Measurements from ENCODE around the gene BRAT1. TPM values are rescaled to one million over a fixed set of nuclear protein-coding genes. Genes with fewer than 3 reads are reported as not detected.

Gene BRAT1
- total RNA-seq, 1 donor from 2014 or later, result 30.5 TPM

DNA sequence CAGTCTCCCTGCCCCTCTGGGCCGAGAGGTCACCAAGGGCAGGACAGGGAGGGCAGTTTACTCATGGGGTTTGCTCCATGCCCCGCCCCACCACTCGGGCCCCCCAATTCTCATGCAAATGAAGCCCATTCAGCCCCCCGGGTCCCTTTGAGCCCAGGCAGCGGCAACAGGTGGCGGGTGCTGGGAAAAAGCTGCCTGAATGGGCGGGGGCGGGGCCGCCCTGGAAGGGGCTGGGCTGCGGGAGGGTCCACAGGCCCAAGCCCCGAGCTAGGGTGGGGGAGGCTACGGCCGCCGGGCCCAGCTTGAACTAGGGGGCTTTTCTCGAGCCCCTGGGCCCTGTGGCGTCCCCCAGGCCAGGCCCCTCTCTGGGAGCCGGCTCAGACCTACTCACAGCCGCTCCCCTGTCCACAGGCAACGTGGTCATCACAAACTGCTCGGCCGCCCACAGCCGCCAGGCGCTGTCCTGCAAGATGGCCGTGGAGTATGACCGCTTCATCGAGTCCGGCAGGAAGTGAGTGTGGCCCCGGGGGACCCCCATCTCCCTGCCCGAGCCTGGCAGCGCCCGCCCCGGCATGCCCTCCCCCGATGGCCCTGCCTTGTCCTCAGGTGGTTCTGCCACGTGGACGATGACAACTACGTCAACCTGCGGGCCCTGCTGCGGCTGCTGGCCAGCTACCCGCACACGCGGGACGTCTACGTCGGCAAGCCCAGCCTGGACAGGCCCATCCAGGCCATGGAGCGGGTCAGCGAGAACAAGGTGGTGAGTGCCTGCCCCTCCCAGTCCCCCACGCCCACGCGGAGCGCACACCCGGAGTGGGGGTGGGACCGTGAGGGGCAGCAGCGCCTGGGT lies 30.3 kb downstream of the BRAT1 start:
- Mint-ChIP-seq H3K27ac (ENCODE audit: unreplicated experiment) (no peak overlapping the region), H3K36me3 (ENCODE audit: unreplicated experiment) (no peaks in the 10 kb centered on the region), H3K9me3 (ENCODE audit: unreplicated experiment) (peaks cover 5% of the 10 kb centered on the region), H3K27me3 (ENCODE audit: unreplicated experiment) (peaks cover 10% of the 10 kb centered on the region), H3K4me1 (ENCODE audit: low read depth, unreplicated experiment) (peaks cover 9% of the 10 kb centered on the region), H3K4me3 (ENCODE audit: unreplicated experiment) (no peak overlapping the region)
- TF ChIP-seq, protein P1, sequence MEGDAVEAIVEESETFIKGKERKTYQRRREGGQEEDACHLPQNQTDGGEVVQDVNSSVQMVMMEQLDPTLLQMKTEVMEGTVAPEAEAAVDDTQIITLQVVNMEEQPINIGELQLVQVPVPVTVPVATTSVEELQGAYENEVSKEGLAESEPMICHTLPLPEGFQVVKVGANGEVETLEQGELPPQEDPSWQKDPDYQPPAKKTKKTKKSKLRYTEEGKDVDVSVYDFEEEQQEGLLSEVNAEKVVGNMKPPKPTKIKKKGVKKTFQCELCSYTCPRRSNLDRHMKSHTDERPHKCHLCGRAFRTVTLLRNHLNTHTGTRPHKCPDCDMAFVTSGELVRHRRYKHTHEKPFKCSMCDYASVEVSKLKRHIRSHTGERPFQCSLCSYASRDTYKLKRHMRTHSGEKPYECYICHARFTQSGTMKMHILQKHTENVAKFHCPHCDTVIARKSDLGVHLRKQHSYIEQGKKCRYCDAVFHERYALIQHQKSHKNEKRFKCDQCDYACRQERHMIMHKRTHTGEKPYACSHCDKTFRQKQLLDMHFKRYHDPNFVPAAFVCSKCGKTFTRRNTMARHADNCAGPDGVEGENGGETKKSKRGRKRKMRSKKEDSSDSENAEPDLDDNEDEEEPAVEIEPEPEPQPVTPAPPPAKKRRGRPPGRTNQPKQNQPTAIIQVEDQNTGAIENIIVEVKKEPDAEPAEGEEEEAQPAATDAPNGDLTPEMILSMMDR (IDR thresholded peaks at IDR 0.05; ENCODE audit: partially characterized antibody, unreplicated experiment), result no peak
- no peak for DNase-seq

DNA sequence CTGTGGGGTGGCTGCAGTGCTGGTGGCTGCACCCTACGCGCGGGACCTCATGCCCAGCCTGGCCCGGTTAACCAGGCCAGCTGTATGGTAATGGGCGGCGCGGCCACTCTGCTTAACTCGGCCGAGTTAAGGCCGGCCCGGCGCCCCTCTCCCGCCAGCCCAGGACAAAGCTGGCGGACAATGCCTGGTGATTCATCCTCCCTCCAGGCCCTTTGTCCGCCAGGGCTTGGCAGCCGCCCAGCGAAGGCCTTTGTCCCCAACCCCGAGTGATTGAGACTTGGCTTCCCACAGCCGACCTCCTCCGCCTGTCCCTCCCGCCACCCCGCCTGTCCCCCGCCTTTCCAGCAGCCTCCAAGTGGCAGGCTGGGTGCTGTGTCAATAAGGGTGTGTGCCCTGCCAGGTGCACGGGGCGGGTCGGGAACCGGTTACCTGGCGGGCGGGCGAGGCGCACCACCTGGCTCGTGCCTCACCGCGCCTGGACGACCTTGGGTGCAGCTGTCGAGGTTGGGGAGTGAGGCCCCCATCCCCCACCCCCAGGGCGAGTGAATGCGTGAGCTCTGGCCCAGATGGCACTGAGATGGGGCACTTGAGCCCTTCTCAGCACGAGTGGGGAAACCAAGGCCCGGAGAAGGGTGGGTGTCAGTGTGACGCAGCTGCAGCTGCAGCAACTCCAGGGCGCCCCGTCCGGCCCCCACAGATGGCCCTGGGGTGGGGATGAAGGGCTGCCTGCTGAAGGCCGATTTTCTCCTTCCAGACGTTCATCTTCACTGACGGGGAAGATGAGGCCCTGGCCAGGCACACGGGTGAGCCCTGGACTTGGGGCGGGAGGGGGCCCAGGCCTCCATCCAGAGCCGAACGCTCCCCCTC lies 31.1 kb downstream of the BRAT1 start:
- DNase-seq, result peak; percentile 52
- Mint-ChIP-seq H3K36me3 (ENCODE audit: unreplicated experiment) (no peaks in the 10 kb centered on the region), H3K27ac (ENCODE audit: unreplicated experiment) (no peak overlapping the region), H3K4me1 (ENCODE audit: low read depth, unreplicated experiment) (peaks cover 9% of the 10 kb centered on the region), H3K9me3 (ENCODE audit: unreplicated experiment) (peaks cover 5% of the 10 kb centered on the region), H3K27me3 (ENCODE audit: unreplicated experiment) (peaks cover 11% of the 10 kb centered on the region), H3K4me3 (ENCODE audit: unreplicated experiment) (no peak overlapping the region)
- TF ChIP-seq, protein P1 (IDR thresholded peaks at IDR 0.05; ENCODE audit: partially characterized antibody, unreplicated experiment), result no peak

DNA sequence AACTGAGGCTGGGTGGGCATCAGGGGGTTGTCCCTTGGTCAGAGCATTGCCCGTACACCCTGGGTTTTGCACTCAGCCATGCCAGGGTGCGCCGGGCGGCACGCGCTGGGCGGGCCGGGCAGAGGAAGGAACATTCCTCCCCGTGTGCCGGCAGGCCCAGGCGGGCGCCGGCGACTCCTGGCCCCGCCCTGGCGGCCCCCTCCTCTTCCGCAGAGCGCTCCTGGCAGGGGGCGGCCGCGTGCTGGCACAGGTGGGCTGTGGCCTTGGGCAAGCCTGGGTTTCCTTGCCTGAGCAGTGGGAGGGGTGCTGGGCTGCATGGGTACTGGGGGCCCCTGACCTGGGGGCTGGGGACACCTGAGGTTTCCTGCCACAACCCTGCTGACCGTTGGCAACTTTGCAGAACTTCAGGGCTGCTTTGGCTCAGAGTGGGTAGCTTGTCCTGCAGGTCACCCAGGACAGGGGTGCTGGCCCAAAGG lies 31.8 kb downstream of the BRAT1 start:
- H3K4me1 Mint-ChIP-seq (ENCODE audit: low read depth, unreplicated experiment), result peaks cover 9% of the 10 kb centered on the region
- H3K27me3 Mint-ChIP-seq (ENCODE audit: unreplicated experiment), result peaks cover 12% of the 10 kb centered on the region
- TF ChIP-seq, protein P1 (IDR thresholded peaks at IDR 0.05; ENCODE audit: partially characterized antibody, unreplicated experiment), result no peak
- peaks cover 7% of the 10 kb centered on the region for H3K9me3 Mint-ChIP-seq (ENCODE audit: unreplicated experiment)
- no peaks in the 10 kb centered on the region for H3K36me3 Mint-ChIP-seq (ENCODE audit: unreplicated experiment)
- no peak for DNase-seq
- peak overlapping the region; percentile 66 for H3K27ac Mint-ChIP-seq (ENCODE audit: unreplicated experiment)
- H3K4me3 Mint-ChIP-seq (ENCODE audit: unreplicated experiment), result peak overlapping the region; percentile 81

DNA sequence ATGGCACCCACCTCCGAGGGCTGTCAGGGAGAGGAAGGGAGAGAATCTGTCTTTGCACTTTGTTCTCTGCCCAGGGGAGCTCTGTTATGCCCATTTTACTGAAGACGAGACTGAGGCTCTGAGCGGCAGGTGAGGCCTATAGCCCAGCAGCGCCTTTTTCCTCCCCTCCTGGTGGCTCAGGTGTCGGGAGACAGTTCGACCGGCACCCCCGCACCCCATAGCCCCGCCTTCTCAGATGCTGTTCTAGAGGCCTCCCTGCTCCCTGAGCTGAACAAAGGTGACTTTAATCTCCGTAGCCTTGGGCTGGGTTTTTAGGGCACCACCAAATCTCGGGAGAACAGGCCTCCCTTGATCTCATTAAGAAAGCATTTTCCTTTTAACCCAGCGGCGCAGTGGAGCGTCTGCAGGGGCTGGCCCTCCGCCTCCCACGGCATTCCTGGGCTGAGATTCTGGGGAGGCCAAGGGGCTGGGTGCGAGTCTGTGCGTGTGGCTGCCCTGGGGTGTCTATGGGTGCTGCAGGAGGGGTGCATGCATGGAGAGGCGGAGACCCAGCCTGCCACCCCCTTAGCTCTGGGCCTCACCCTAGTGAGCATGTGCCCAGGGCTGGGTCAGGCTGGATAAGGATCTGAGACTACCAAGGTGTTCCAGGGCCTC lies 32.4 kb downstream of the BRAT1 start:
- Mint-ChIP-seq H3K36me3 (ENCODE audit: unreplicated experiment) (no peaks in the 10 kb centered on the region), H3K27ac (ENCODE audit: unreplicated experiment) (peak overlapping the region; percentile 66), H3K9me3 (ENCODE audit: unreplicated experiment) (peaks cover 13% of the 10 kb centered on the region), H3K27me3 (ENCODE audit: unreplicated experiment) (peaks cover 14% of the 10 kb centered on the region), H3K4me3 (ENCODE audit: unreplicated experiment) (peak overlapping the region; percentile 81), H3K4me1 (ENCODE audit: low read depth, unreplicated experiment) (peaks cover 11% of the 10 kb centered on the region)
- DNase-seq, result no peak
- TF ChIP-seq, protein P1 (IDR thresholded peaks at IDR 0.05; ENCODE audit: partially characterized antibody, unreplicated experiment), result no peak
